WTC11 (cell line): ENCODE measurements around the gene OCSTAMP. TPM values are rescaled to one million over a fixed set of nuclear protein-coding genes. Genes with fewer than 3 reads are reported as not detected.

Experiments
- ATAC-seq: fragments of 200-7000 bp; cut with Tn5 transposase; 2 replicates; pipeline ENCODE4 v1.10.0; 2021; ENCODE audit warnings: mild to moderate bottlenecking, moderate library complexity
- CTCF ChIA-PET: fragments of 300-600 bp; sonication (Branson Sonifier 250); formaldehyde crosslinking; loops from one replicate; lab custom pipeline; 2021; ENCODE audit warnings: antibody characterized with exemption; lab: Charles Lee
- POLR2A ChIA-PET: fragments of 350-600 bp; sonication (Branson Sonifier 250); formaldehyde crosslinking; loops from one replicate; lab custom pipeline; 2021; ENCODE audit warnings: antibody characterized with exemption; lab: Charles Lee
- DNase-seq: peaks from one replicate; pipeline ENCODE4 v3.0.0; 2021; ENCODE audit warnings: low spot score
- H3K27ac Mint-ChIP-seq: 2 replicates; pipeline ENCODE4 v1.8.0; 2021; ENCODE audit warnings: mixed read lengths
- H3K27me3 Mint-ChIP-seq: 2 replicates; pipeline ENCODE4 v1.8.0; 2021; ENCODE audit warnings: low read depth, mild to moderate bottlenecking, moderate library complexity, mixed read lengths
- H3K36me3 Mint-ChIP-seq: 2 replicates; pipeline ENCODE4 v1.8.0; 2021; ENCODE audit warnings: mixed read lengths
- H3K4me1 Mint-ChIP-seq: 2 replicates; pipeline ENCODE4 v1.8.0; 2022; ENCODE audit warnings: mixed read lengths
- H3K4me3 Mint-ChIP-seq: 2 replicates; pipeline ENCODE4 v1.8.0; 2021; ENCODE audit warnings: mild to moderate bottlenecking, moderate library complexity, mixed read lengths
- H3K9me3 Mint-ChIP-seq: 2 replicates; pipeline ENCODE4 v1.8.0; 2021; ENCODE audit warnings: mixed read lengths
- AR ChIP-seq: fragments of 250-450 bp; sonication (Bioruptor Pico); IDR thresholded peaks from 2 replicates; pipeline ENCODE4 v1.9.0; 2021; ENCODE audit warnings: mild to moderate bottlenecking
- ATF6 ChIP-seq: sonication (generic); formaldehyde crosslinking; IDR thresholded peaks from 2 replicates; pipeline ENCODE4 v1.8.1; 2023; ENCODE audit warnings: mild to moderate bottlenecking, missing genetic modification reagents
- CBFB ChIP-seq: sonication (generic); formaldehyde crosslinking; IDR thresholded peaks from 2 replicates; pipeline ENCODE4 v1.8.1; 2022; ENCODE audit warnings: mild to moderate bottlenecking, low read depth, missing genetic modification reagents
- FOXK1 ChIP-seq: sonication (generic); formaldehyde crosslinking; IDR thresholded peaks from 2 replicates; pipeline ENCODE4 v1.8.0; 2022; ENCODE audit warnings: mild to moderate bottlenecking, moderate library complexity, missing genetic modification reagents
- GABPB1 ChIP-seq: sonication (generic); formaldehyde crosslinking; IDR thresholded peaks from 2 replicates; pipeline ENCODE4 v1.8.1; 2023; ENCODE audit warnings: mild to moderate bottlenecking, missing genetic modification reagents
- JAZF1 ChIP-seq: fragments of 250-450 bp; sonication (Bioruptor Pico); IDR thresholded peaks from 2 replicates; pipeline ENCODE4 v1.9.0; 2021; ENCODE audit warnings: moderate library complexity, mild to moderate bottlenecking, inconsistent platforms
- MYBL2 ChIP-seq: sonication (generic); formaldehyde crosslinking; IDR thresholded peaks from 2 replicates; pipeline ENCODE4 v1.8.1; 2023; ENCODE audit warnings: mild to moderate bottlenecking, moderate library complexity, missing genetic modification reagents
- NR3C1 ChIP-seq: sonication (generic); formaldehyde crosslinking; conservative IDR thresholded peaks from 2 replicates; pipeline ENCODE4 v1.8.1; 2023; ENCODE audit warnings: low read depth, mild to moderate bottlenecking, missing genetic modification reagents
- PRRX2 ChIP-seq: fragments of 250-450 bp; sonication (Bioruptor Pico); IDR thresholded peaks from 2 replicates; pipeline ENCODE4 v1.8.0; 2021; ENCODE audit warnings: mild to moderate bottlenecking
- RELA ChIP-seq: sonication (generic); formaldehyde crosslinking; IDR thresholded peaks from 2 replicates; pipeline ENCODE4 v1.8.1; 2022; ENCODE audit warnings: missing genetic modification reagents, mild to moderate bottlenecking, borderline replicate concordance
- RORB ChIP-seq: fragments of 250-450 bp; sonication (Bioruptor Pico); IDR thresholded peaks from 2 replicates; pipeline ENCODE4 v1.9.0; 2021; ENCODE audit warnings: mild to moderate bottlenecking
- SP1 ChIP-seq: sonication (generic); formaldehyde crosslinking; conservative IDR thresholded peaks from 2 replicates; pipeline ENCODE4 v1.8.1; 2022; ENCODE audit warnings: missing genetic modification reagents
- TP53 ChIP-seq: sonication (generic); formaldehyde crosslinking; IDR thresholded peaks from 2 replicates; pipeline ENCODE4 v1.8.1; 2023; ENCODE audit warnings: mild to moderate bottlenecking, missing genetic modification reagents
- ZBTB21 ChIP-seq: sonication (generic); formaldehyde crosslinking; IDR thresholded peaks from 2 replicates; pipeline ENCODE4 v1.8.1; 2023; ENCODE audit warnings: mild to moderate bottlenecking, missing genetic modification reagents, borderline replicate concordance
- ZNF138 ChIP-seq: sonication (generic); formaldehyde crosslinking; conservative IDR thresholded peaks from 2 replicates; pipeline ENCODE4 v1.8.1; 2022; ENCODE audit warnings: mild to moderate bottlenecking, moderate library complexity, missing genetic modification reagents
- ZNF232 ChIP-seq: sonication (generic); formaldehyde crosslinking; IDR thresholded peaks from 2 replicates; pipeline ENCODE4 v1.8.0; 2022; ENCODE audit warnings: mild to moderate bottlenecking, missing genetic modification reagents
- ZNF416 ChIP-seq: fragments of 250-450 bp; sonication (Bioruptor Pico); IDR thresholded peaks from 2 replicates; pipeline ENCODE4 v1.9.0; 2021; ENCODE audit warnings: mild to moderate bottlenecking, inconsistent platforms
- ZNF671 ChIP-seq: fragments of 250-450 bp; sonication (Bioruptor Pico); IDR thresholded peaks from 2 replicates; pipeline ENCODE4 v1.8.0; 2021; ENCODE audit warnings: mild to moderate bottlenecking
- total RNA-seq: library from RNA; stranded (reverse); gene quantifications from 3 replicates; pipeline ENCODE4 v1.2.3, GENCODE V29; 2021
- TF ChIP-seq, protein P1 (sequence below): sonication (generic); formaldehyde crosslinking; IDR thresholded peaks from 2 replicates; pipeline ENCODE4 v1.8.0; 2022; ENCODE audit warnings: missing genetic modification reagents
- TF ChIP-seq, protein P2 (sequence below): fragments of 250-450 bp; sonication (Bioruptor Pico); IDR thresholded peaks from 2 replicates; pipeline ENCODE4 v1.8.0; 2021; ENCODE audit warnings: mild to moderate bottlenecking
- TF ChIP-seq, protein P3 (sequence below): sonication (generic); formaldehyde crosslinking; IDR thresholded peaks from 2 replicates; pipeline ENCODE4 v1.8.0; 2023; ENCODE audit warnings: missing genetic modification reagents

Gene OCSTAMP
- total RNA-seq, 1 experiment from 2014 or later: not detected

- DNase-seq (no peak), ATAC-seq (no peak)
- Mint-ChIP-seq H3K36me3 (no peaks in the 10 kb centered on the region), H3K9me3 (no peaks in the 10 kb centered on the region), H3K4me1 (peaks cover 8% of the 10 kb centered on the region), H3K4me3 (no peak overlapping the region), H3K27ac (no peak overlapping the region), H3K27me3 (no peaks in the 10 kb centered on the region)
- POLR2A ChIA-PET: no interaction called here
- CTCF ChIA-PET: interaction anchor here (0.8 to 1.0 kb wide), 2 partner anchors 10 to 18 kb away, joined by 3 read pairs; no protein-coding TSS in a partner anchor
- TF ChIP-seq ZNF138 (CRISPR knock-in tag) (no peak), ZNF232 (CRISPR knock-in tag) (no peak), GABPB1 (CRISPR knock-in tag) (peak; percentile 68; the same call in 1 of the 2 replicates)
These were observed 13.9 kb upstream of the OCSTAMP start for GRCh38 chr20:46564241-46564957.

DNA sequence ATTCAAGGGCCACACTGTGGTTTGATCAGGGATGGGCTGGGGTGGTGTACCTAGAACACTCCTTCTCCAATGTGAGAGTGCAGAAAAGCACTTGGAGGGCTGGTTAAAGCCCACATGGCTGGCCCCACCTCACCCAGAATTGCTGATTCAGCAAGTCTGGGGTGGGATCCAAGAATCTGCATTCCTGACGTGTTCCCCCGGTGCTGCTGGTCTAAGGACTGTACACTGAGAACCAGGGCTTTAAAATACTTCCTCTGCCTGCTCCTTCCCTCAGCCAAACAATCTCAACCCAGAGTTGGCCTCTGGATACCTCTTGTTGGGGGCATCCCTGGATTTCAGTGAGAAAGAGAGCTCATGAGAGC is 13.4 kb upstream of the OCSTAMP start:
- DNase-seq (no peak), ATAC-seq (no peak)
- Mint-ChIP-seq H3K36me3 (no peaks in the 10 kb centered on the region), H3K27ac (no peak overlapping the region), H3K27me3 (no peaks in the 10 kb centered on the region), H3K9me3 (no peaks in the 10 kb centered on the region), H3K4me1 (peaks cover 8% of the 10 kb centered on the region), H3K4me3 (no peak overlapping the region)
- CTCF ChIA-PET: interaction anchor here (0.8 kb wide), 1 partner anchor 9 kb away, joined by 3 read pairs; no protein-coding TSS in a partner anchor
- POLR2A ChIA-PET: no interaction called here
- no peak for TF ChIP-seq CBFB
- no peak for TF ChIP-seq TP53
- no peak for TF ChIP-seq ZNF671
- no peak for TF ChIP-seq ZBTB21 (CRISPR knock-in tag)
- TF ChIP-seq, protein P1, sequence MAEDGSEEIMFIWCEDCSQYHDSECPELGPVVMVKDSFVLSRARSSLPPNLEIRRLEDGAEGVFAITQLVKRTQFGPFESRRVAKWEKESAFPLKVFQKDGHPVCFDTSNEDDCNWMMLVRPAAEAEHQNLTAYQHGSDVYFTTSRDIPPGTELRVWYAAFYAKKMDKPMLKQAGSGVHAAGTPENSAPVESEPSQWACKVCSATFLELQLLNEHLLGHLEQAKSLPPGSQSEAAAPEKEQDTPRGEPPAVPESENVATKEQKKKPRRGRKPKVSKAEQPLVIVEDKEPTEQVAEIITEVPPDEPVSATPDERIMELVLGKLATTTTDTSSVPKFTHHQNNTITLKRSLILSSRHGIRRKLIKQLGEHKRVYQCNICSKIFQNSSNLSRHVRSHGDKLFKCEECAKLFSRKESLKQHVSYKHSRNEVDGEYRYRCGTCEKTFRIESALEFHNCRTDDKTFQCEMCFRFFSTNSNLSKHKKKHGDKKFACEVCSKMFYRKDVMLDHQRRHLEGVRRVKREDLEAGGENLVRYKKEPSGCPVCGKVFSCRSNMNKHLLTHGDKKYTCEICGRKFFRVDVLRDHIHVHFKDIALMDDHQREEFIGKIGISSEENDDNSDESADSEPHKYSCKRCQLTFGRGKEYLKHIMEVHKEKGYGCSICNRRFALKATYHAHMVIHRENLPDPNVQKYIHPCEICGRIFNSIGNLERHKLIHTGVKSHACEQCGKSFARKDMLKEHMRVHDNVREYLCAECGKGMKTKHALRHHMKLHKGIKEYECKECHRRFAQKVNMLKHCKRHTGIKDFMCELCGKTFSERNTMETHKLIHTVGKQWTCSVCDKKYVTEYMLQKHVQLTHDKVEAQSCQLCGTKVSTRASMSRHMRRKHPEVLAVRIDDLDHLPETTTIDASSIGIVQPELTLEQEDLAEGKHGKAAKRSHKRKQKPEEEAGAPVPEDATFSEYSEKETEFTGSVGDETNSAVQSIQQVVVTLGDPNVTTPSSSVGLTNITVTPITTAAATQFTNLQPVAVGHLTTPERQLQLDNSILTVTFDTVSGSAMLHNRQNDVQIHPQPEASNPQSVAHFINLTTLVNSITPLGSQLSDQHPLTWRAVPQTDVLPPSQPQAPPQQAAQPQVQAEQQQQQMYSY (CRISPR knock-in tag): no peak
- no peak for TF ChIP-seq FOXK1 (CRISPR knock-in tag)

DNA sequence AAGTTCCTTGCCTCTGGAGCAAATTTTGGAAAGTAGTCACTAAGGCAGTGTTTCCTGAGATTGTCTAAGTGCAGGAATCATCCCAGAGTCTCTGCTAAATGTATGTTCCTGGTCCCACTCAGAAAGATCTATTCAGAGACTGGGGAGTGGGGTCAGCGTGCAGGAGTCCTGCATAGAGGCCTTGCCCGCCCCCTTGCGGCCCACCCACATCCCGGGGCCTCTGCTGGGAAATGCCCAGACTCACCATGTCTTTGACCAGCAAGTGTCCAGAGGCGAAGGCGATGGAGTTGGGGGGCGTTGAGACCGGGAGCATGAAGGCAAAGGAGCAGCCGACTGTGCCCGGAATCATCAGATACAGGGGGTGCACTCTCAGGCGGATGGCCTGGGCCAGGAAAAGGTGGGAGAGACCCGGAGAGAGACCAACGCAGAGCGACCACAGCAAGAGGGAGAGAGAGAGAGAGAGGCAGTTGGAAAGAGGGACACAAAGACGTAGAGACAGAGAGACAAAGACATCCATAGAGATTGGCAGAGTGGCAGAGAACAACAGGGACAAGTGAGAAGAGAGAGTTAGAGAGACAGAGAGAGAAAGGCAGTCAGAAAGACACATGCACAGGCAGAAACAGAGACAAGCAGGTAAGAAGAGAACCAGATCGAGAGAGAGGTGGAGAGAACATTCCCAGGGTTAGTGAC is 12.9 kb upstream of the OCSTAMP start:
- Mint-ChIP-seq H3K9me3 (no peaks in the 10 kb centered on the region), H3K27ac (no peak overlapping the region), H3K4me3 (no peak overlapping the region), H3K4me1 (peaks cover 11% of the 10 kb centered on the region), H3K27me3 (no peaks in the 10 kb centered on the region), H3K36me3 (no peaks in the 10 kb centered on the region)
- CTCF ChIA-PET: interaction anchor here (0.5 to 2.6 kb wide), 41 partner anchors 9 to 479 kb away, joined by 3 to 38 read pairs (median 5); partner anchors contain the start of genes ELMO2, OCSTAMP, TP53RK and ZNF334
- ATAC-seq (peak; percentile 40), DNase-seq (peak; percentile 70)
- POLR2A ChIA-PET: no interaction called here
- no peak for TF ChIP-seq ZNF232 (CRISPR knock-in tag)
- TF ChIP-seq, protein P2, sequence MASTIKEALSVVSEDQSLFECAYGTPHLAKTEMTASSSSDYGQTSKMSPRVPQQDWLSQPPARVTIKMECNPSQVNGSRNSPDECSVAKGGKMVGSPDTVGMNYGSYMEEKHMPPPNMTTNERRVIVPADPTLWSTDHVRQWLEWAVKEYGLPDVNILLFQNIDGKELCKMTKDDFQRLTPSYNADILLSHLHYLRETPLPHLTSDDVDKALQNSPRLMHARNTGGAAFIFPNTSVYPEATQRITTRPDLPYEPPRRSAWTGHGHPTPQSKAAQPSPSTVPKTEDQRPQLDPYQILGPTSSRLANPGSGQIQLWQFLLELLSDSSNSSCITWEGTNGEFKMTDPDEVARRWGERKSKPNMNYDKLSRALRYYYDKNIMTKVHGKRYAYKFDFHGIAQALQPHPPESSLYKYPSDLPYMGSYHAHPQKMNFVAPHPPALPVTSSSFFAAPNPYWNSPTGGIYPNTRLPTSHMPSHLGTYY: no peak
- TF ChIP-seq RORB (CRISPR knock-in tag): no peak
- TF ChIP-seq NR3C1 (CRISPR knock-in tag): no peak
- TF ChIP-seq, protein P3, sequence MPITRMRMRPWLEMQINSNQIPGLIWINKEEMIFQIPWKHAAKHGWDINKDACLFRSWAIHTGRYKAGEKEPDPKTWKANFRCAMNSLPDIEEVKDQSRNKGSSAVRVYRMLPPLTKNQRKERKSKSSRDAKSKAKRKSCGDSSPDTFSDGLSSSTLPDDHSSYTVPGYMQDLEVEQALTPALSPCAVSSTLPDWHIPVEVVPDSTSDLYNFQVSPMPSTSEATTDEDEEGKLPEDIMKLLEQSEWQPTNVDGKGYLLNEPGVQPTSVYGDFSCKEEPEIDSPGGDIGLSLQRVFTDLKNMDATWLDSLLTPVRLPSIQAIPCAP: no peak
- no peak for TF ChIP-seq PRRX2 (CRISPR knock-in tag)
- TF ChIP-seq AR (CRISPR knock-in tag): no peak
- no peak for TF ChIP-seq ATF6 (CRISPR knock-in tag)
- TF ChIP-seq JAZF1 (CRISPR knock-in tag): no peak
- no peak for TF ChIP-seq ZNF416
- no peak for TF ChIP-seq MYBL2 (CRISPR knock-in tag)
- no peak for TF ChIP-seq RELA (CRISPR knock-in tag)
- TF ChIP-seq SP1 (CRISPR knock-in tag): no peak
